Measurements from ENCODE around the gene TOMM5.

DNA sequence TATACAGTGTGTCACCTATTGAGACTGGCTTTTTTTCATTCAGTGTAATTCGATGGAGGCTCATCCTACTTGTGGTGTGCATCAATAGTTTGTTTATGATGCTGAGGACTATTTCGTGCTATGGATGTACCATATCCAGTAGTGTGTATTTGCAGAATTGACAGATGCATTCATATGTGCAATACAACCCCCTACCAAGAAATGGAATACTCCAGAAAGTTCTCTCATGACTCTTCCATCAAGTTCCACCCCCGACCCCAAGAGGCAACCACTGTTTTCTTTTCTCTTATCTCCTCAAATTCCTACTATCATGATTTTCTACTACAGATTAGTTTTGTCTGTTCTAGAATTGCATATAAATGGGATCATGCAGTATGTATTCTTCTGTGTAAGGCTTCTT is 38.1 kb downstream of the TOMM5 start:
- TF ChIP-seq, protein P1, sequence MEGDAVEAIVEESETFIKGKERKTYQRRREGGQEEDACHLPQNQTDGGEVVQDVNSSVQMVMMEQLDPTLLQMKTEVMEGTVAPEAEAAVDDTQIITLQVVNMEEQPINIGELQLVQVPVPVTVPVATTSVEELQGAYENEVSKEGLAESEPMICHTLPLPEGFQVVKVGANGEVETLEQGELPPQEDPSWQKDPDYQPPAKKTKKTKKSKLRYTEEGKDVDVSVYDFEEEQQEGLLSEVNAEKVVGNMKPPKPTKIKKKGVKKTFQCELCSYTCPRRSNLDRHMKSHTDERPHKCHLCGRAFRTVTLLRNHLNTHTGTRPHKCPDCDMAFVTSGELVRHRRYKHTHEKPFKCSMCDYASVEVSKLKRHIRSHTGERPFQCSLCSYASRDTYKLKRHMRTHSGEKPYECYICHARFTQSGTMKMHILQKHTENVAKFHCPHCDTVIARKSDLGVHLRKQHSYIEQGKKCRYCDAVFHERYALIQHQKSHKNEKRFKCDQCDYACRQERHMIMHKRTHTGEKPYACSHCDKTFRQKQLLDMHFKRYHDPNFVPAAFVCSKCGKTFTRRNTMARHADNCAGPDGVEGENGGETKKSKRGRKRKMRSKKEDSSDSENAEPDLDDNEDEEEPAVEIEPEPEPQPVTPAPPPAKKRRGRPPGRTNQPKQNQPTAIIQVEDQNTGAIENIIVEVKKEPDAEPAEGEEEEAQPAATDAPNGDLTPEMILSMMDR (IDR thresholded peaks at IDR 0.05) = no peak
- TF ChIP-seq POLR2AphosphoS5 (IDR thresholded peaks at IDR 0.05) (no peak), POLR2A (IDR thresholded peaks at IDR 0.05) (no peak), EP300 (IDR thresholded peaks at IDR 0.05; ENCODE audit: low read depth) (no peak)
